Mesothelial cell of epicardium (in vitro differentiated cells): ENCODE measurements around the gene ARPP19. TPM values are rescaled to one million over a fixed set of nuclear protein-coding genes. Genes with fewer than 3 reads are reported as not detected.
"Not testable (repeated sequence)": the region's sequence is repeated elsewhere in the genome, so short reads cannot be mapped to it uniquely, and the experiment has no call there.

Source experiments
- DNase-seq, 2 experiments: peaks; one replicate each; pipeline ENCODE4 v3.0.0; 2021; ENCODE audit warnings: low spot score in 2 of 2; ENCODE audit not compliant: unreplicated experiment in 2 of 2
- H3K27ac Mint-ChIP-seq: 2 replicates; pipeline ENCODE4 v1.8.0; 2021; ENCODE audit warnings: mixed read lengths
- H3K27me3 Mint-ChIP-seq: 2 replicates; pipeline ENCODE4 v1.8.0; 2021; ENCODE audit warnings: low read depth, mixed read lengths
- H3K36me3 Mint-ChIP-seq: 2 replicates; pipeline ENCODE4 v1.8.0; 2021; ENCODE audit warnings: mixed read lengths
- H3K4me1 Mint-ChIP-seq: 2 replicates; pipeline ENCODE4 v1.8.0; 2021; ENCODE audit warnings: mixed read lengths
- H3K4me3 Mint-ChIP-seq: 2 replicates; pipeline ENCODE4 v1.8.0; 2021; ENCODE audit warnings: mild to moderate bottlenecking, moderate library complexity, mixed read lengths
- H3K9me3 Mint-ChIP-seq: 2 replicates; pipeline ENCODE4 v1.8.0; 2021; ENCODE audit warnings: mixed read lengths
- total RNA-seq: library from RNA; stranded (reverse); gene quantifications from 3 replicates; pipeline ENCODE4 v1.2.1, GENCODE V29; 2021
- TF ChIP-seq, protein P1 (sequence below): fragments of 200-600 bp; sonication (generic); IDR thresholded peaks from one replicate; pipeline ENCODE4 v1.5.0; 2021; ENCODE audit warnings: antibody characterized with exemption; ENCODE audit not compliant: unreplicated experiment

ARPP19 gene
- total RNA-seq, 1 donor from 2014 or later = 144 TPM

DNA sequence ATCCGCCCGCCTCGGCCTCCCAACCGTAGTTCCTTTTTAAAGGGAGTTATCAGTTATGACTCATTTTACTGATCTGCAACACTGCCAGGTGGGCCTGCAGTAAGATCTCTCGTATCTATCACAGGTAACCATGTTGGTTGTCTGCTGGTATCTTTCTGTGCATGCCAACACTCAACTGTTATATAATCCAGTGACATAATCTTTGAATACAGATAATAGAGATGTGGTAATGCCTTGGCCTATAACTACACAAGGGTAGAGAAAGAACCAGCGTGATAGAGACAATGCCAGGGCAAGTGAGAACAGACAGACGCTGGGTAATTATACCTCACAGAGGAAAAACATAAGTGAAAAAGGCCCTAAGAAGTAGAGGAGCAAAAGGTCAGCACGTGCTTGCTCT is 11.0 kb upstream of the ARPP19 start:
- TF ChIP-seq, protein P1, sequence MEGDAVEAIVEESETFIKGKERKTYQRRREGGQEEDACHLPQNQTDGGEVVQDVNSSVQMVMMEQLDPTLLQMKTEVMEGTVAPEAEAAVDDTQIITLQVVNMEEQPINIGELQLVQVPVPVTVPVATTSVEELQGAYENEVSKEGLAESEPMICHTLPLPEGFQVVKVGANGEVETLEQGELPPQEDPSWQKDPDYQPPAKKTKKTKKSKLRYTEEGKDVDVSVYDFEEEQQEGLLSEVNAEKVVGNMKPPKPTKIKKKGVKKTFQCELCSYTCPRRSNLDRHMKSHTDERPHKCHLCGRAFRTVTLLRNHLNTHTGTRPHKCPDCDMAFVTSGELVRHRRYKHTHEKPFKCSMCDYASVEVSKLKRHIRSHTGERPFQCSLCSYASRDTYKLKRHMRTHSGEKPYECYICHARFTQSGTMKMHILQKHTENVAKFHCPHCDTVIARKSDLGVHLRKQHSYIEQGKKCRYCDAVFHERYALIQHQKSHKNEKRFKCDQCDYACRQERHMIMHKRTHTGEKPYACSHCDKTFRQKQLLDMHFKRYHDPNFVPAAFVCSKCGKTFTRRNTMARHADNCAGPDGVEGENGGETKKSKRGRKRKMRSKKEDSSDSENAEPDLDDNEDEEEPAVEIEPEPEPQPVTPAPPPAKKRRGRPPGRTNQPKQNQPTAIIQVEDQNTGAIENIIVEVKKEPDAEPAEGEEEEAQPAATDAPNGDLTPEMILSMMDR = no peak
- no peak for DNase-seq
- H3K4me3 Mint-ChIP-seq = no peak overlapping the region
- H3K9me3 Mint-ChIP-seq = no peaks in the 10 kb centered on the region
- H3K27ac Mint-ChIP-seq = no peak overlapping the region
- H3K36me3 Mint-ChIP-seq = peaks cover 12% of the 10 kb centered on the region
- no peaks in the 10 kb centered on the region for H3K27me3 Mint-ChIP-seq
- H3K4me1 Mint-ChIP-seq = no peaks in the 10 kb centered on the region

DNA sequence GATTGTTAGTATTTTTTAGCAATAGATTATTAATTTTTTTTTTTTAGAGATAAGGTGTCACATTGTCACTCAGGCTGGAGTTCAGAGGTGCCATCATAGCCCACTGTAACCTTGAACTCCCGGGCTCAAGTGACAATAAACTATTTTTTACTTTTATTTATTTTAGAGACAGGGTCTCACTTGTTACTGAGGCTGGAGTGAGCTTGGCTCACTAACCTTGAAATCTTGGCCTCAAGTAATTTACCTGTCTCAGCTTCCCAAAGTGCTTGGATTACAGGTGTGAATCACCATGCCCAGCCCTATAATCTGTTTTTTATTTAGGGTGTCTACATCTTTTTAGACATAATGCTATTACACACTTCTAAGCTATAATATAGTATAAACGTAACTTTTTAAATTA is 7.9 kb upstream of the ARPP19 start:
- no peaks in the 10 kb centered on the region for H3K4me1 Mint-ChIP-seq
- peaks cover 12% of the 10 kb centered on the region for H3K9me3 Mint-ChIP-seq
- H3K4me3 Mint-ChIP-seq = no peak overlapping the region
- DNase-seq = no peak
- peaks cover 2% of the 10 kb centered on the region for H3K27me3 Mint-ChIP-seq
- TF ChIP-seq, protein P1 = no peak
- peaks cover 7% of the 10 kb centered on the region for H3K36me3 Mint-ChIP-seq
- H3K27ac Mint-ChIP-seq = no peak overlapping the region

DNA sequence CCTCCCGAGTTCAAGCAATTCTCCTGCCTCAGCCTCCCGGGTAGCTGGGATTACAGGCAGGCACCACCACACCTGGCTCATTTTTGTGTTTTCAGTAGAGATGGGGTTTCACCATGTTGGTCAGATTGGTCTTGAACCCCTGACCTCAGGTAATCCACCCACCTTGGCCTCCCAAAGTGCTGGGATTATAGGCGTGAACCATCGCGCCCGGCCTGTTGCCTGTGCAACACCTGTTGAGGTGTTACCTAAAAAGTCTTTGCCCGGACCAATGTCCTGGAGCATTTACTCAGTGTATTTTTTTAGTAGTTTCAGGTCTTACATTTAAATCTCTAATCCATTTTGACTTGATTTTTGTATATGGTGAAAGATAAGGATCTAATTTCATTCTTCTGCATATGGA is 6.7 kb upstream of the ARPP19 start:
- H3K36me3 Mint-ChIP-seq, DNase-seq, H3K27me3 Mint-ChIP-seq, H3K4me1 Mint-ChIP-seq, H3K27ac Mint-ChIP-seq, H3K4me3 Mint-ChIP-seq: not testable (repeated sequence)
- peaks cover 12% of the 10 kb centered on the region for H3K9me3 Mint-ChIP-seq

DNA sequence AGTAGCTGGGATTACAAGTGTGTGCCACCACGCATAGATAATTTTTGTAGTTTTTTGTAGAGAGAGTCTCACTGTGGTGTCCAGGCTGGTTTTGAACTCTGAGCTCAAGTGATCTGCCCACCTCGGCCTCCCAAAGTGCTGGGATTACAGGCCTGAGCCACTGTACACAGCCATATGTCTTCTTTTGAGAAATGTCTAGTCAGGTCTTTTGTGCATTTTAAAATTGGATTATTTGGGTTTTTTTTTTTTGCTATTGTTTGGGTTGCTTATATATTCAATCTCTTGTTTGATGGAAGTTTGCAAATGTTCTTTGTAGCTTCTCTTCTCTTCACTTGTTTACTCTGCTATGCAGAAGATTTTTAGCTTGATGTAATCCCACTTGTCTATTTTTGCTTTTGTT is 6.2 kb upstream of the ARPP19 start:
- Mint-ChIP-seq H3K9me3 (peaks cover 12% of the 10 kb centered on the region), H3K4me1 (no peaks in the 10 kb centered on the region), H3K36me3 (peaks cover 6% of the 10 kb centered on the region), H3K27ac (no peak overlapping the region), H3K27me3 (peaks cover 2% of the 10 kb centered on the region), H3K4me3 (no peak overlapping the region)
- DNase-seq = no peak
- TF ChIP-seq, protein P1 = no peak

DNA sequence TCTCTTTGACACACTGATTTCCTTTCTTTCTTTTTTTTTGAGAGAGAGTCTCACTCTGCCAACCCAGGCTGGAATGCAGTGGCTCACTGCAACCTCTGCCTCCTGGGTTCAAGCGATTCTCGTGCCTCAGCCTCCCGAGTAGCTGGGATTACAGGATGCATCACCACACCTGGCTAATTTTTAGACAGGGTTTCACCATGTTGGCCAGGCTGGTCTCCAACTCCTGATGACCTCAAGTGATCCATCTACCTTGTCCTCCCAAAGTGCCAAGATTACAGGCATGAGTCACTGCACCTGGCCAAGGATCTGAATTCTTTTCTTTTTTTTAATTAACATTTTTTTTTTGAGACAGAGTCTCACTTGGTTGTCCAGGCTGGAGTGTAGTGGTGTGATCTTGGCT is 5.8 kb upstream of the ARPP19 start:
- H3K27me3 Mint-ChIP-seq, DNase-seq, H3K36me3 Mint-ChIP-seq, H3K4me1 Mint-ChIP-seq, H3K4me3 Mint-ChIP-seq, H3K27ac Mint-ChIP-seq: not testable (repeated sequence)
- peaks cover 12% of the 10 kb centered on the region for H3K9me3 Mint-ChIP-seq

DNA sequence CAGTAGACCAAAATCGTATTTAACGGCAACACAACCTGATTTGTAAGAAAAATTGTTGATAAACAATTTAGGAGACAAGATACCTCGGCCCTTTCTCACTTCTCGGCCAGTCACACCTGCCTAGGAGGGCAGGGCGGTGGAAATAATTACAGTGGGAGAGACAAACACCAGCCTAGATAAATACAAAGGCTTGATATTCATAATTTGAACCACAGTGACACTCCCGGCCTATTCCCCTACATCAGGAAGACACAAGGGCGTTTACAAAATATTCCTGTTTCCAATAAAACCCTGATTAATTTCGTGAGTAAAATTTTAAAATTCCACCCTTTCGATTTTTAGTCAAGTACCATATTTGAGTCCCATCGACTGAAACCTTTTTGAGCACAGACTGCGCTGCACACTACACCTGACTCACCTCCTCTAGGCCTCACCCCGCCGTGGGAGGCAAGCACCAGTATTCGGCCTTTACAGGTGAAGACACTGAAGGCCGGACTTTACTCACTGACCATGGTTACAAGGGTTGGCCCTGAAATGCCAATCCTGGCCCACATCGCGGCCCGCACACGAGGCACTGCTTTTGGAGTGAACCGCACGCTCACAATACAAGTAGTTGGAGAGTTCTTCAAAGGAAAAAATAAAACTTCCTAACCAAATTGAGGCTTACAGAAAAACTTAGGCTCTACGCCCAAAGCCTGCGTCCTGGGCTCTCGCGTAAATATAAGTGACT is 794 bp downstream of the ARPP19 start:
- TF ChIP-seq, protein P1 = no peak
- Mint-ChIP-seq H3K4me1 (peaks cover 19% of the 10 kb centered on the region), H3K27me3 (no peaks in the 10 kb centered on the region), H3K9me3 (peaks cover under 1% of the 10 kb centered on the region), H3K4me3 (peak overlapping the region; percentile 89), H3K27ac (peak overlapping the region; percentile 99), H3K36me3 (no peaks in the 10 kb centered on the region)
- no peak for DNase-seq
